ENCODE measurements around the gene VPS13D. TPM values are rescaled to one million over a fixed set of nuclear protein-coding genes. Genes with fewer than 3 reads are reported as not detected.
A peak's percentile ranks its signal among the peaks of the same experiment; 100 is the strongest.

The VPS13D gene
- total and polyA plus RNA-seq, 10 of the 15 experiments (the other 5 are each of a cell fraction or from before 2014, with no cell fraction given): 1.4 to 16.9 (median 8.5) TPM

GRCh38 chr1:12438349-12438924, 208.6 kb downstream of the VPS13D start (continued):
- no peak for TF ChIP-seq CEBPZ (IDR thresholded peaks at IDR 0.05; ENCODE audit: low read depth, low read length)
- no peak for TF ChIP-seq SUPT20H (IDR thresholded peaks at IDR 0.05; ENCODE audit: borderline replicate concordance, control insufficient read depth, low read depth, low read length)
- TF ChIP-seq CBFB (IDR thresholded peaks at IDR 0.05; ENCODE audit: low read depth): no peak
- no peak for TF ChIP-seq RELA (IDR thresholded peaks at IDR 0.05; ENCODE audit: borderline replicate concordance, partially characterized antibody)
- no peak for TF ChIP-seq SMAD1 (IDR thresholded peaks at IDR 0.05; ENCODE audit: low read depth, partially characterized antibody)
- no peak for TF ChIP-seq ZBTB11 (CRISPR knock-in tag; IDR thresholded peaks at IDR 0.05)
- TF ChIP-seq TCF7 (IDR thresholded peaks at IDR 0.05; ENCODE audit: borderline replicate concordance): no peak
- no peak for TF ChIP-seq MLLT1 (IDR thresholded peaks at IDR 0.05)
- TF ChIP-seq CUX1 (IDR thresholded peaks at IDR 0.05; ENCODE audit: insufficient replicate concordance, low read depth, low read length): peak; percentile 74
- TF ChIP-seq ZBTB33 (IDR thresholded peaks at IDR 0.05): no peak
- TF ChIP-seq RAD21 (IDR thresholded peaks at IDR 0.05; ENCODE audit: insufficient read depth, low read depth, low read length): no peak
- no peak for TF ChIP-seq MAX (IDR thresholded peaks at IDR 0.05; ENCODE audit: low read depth, low read length)
